ENCODE results near the gene TBC1D10A. TPM values are rescaled to one million over a fixed set of nuclear protein-coding genes. Genes with fewer than 3 reads are reported as not detected.

The TBC1D10A gene
- total RNA-seq, 1 donor from 2014 or later, result 21.4 TPM

GRCh38 chr22:30245985-30246813 lies 80.5 kb downstream of the TBC1D10A start, which contains the start of gene LIF:
Gene LIF (minus strand): TSS chr22:30246759. CDS start chr22:30246695, 64 bp downstream.
- peak; percentile 56 for DNase-seq (ENCODE audit: low read depth)

GRCh38 chr22:30245181-30245984 lies 81.4 kb downstream of the TBC1D10A start:
- DNase-seq (ENCODE audit: low read depth), result no peak

GRCh38 chr22:30244641-30245040 lies 82.1 kb downstream of the TBC1D10A start:
- no peak for DNase-seq (ENCODE audit: low read depth)

DNA sequence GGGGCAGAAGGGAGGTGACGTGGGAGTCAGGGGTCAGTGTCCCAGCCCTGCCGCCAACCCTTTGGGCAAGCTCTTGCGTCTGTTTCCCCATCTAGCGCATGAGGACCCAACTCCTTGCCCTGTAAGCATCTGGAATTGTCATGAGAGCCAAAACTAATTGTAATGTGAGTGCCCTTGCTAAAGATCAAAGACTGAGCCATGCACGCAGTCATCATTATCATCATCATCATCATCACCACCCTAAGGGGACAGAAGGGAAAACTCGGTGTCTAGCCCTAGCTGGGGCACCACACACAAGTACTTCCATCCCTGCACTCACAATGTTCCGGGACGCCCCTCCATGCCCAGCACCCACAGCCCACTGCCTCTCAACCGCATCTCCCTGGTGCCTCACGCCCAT lies 82.7 kb downstream of the TBC1D10A start:
- no peak for DNase-seq (ENCODE audit: low read depth)

- no peak for DNase-seq (ENCODE audit: low read depth)
Measured at GRCh38 chr22:30243661-30244060, 83.1 kb downstream of the TBC1D10A start.

Other genes with a start within 250 kb of the TBC1D10A start
- gene HORMAD2, start 246.5 kb downstream of the TBC1D10A start, total RNA-seq, result 1.0 TPM in 1 of 2 replicates, not detected in the other
- 58.1 and 84.0 TPM in 2 replicates for gene LIF, start 80.2 kb downstream of the TBC1D10A start, total RNA-seq
- not detected in 2 replicates for gene OSM, start 60.1 kb downstream of the TBC1D10A start, total RNA-seq
- 9.8 and 13.0 TPM in 2 replicates for gene CASTOR1, start 37.4 kb downstream of the TBC1D10A start, total RNA-seq
- gene SF3A1, start 30.0 kb upstream of the TBC1D10A start, total RNA-seq, result 9.6 and 42.1 TPM in 2 replicates
- 2.6 and 12.1 TPM in 2 replicates for gene CCDC157, start 30.1 kb upstream of the TBC1D10A start, total RNA-seq
- 29.3 and 33.2 TPM in 2 replicates for gene RNF215, start 60.5 kb upstream of the TBC1D10A start, total RNA-seq
- gene SEC14L2, start 70.1 kb upstream of the TBC1D10A start, total RNA-seq, result 57.3 and 97.9 TPM in 2 replicates
- gene MTFP1, start 98.8 kb upstream of the TBC1D10A start, total RNA-seq, result 26.5 and 45.3 TPM in 2 replicates
- not detected in 2 replicates for gene SEC14L3, start 145.1 kb upstream of the TBC1D10A start, total RNA-seq
- gene SEC14L4, start 178.8 kb upstream of the TBC1D10A start, total RNA-seq, result 1.2 TPM in 1 of 2 replicates, not detected in the other
- 20.3 and 37.3 TPM in 2 replicates for gene SEC14L6, start 219.8 kb upstream of the TBC1D10A start, total RNA-seq
- 2.6 and 6.4 TPM in 2 replicates for gene GAL3ST1, start 247.7 kb upstream of the TBC1D10A start, total RNA-seq